IMR-90 (cell line): Measurements from ENCODE around the gene CUBN.

Source experiments
- MAZ ChIP-seq: IDR thresholded peaks from 2 replicates; pipeline ENCODE4 v1.6.1; 2012; ENCODE audit warnings: low read depth, mild to moderate bottlenecking, low read length, improper control_type of control experiment, moderate library complexity, borderline replicate concordance
- POLR2A ChIP-seq: IDR thresholded peaks from 2 replicates; pipeline ENCODE4 v1.6.1; 2012; ENCODE audit warnings: mild to moderate bottlenecking, low read depth, low read length
- RAD21 ChIP-seq: IDR thresholded peaks from 2 replicates; pipeline ENCODE4 v1.6.1; 2012; ENCODE audit warnings: low read length, improper control_type of control experiment
- RFX5 ChIP-seq: IDR thresholded peaks from 2 replicates; pipeline ENCODE4 v1.8.0; 2012; ENCODE audit warnings: low read depth, mild to moderate bottlenecking, low read length, moderate library complexity

GRCh38 chr10:17053513-17053912, 76.1 kb downstream of the CUBN start:
- TF ChIP-seq MAZ (no peak), RAD21 (no peak), RFX5 (no peak), POLR2A (no peak)
